GM12891 (cell line): ENCODE data around the gene TXLNG.

ENCODE experiments used
- POLR2A ChIP-seq: IDR thresholded peaks from 2 replicates; pipeline ENCODE4 v1.6.1; 2011; ENCODE audit warnings: low read depth, low read length, control low read depth
- POLR2AphosphoS5 ChIP-seq: IDR thresholded peaks from 2 replicates; pipeline ENCODE4 v1.6.1; 2011; ENCODE audit warnings: low read depth, low read length, control low read depth
- POU2F2 ChIP-seq: IDR thresholded peaks from 2 replicates; pipeline ENCODE4 v1.6.1; 2011; ENCODE audit warnings: low read depth, mild to moderate bottlenecking, control low read depth, low read length, moderate library complexity
- SPI1 ChIP-seq: IDR thresholded peaks from 2 replicates; pipeline ENCODE4 v1.6.1; 2011; ENCODE audit warnings: low read depth, low read length, control low read depth
- TAF1 ChIP-seq: IDR thresholded peaks from 2 replicates; pipeline ENCODE4 v1.6.1; 2011; ENCODE audit warnings: low read depth, low read length, control low read depth

DNA sequence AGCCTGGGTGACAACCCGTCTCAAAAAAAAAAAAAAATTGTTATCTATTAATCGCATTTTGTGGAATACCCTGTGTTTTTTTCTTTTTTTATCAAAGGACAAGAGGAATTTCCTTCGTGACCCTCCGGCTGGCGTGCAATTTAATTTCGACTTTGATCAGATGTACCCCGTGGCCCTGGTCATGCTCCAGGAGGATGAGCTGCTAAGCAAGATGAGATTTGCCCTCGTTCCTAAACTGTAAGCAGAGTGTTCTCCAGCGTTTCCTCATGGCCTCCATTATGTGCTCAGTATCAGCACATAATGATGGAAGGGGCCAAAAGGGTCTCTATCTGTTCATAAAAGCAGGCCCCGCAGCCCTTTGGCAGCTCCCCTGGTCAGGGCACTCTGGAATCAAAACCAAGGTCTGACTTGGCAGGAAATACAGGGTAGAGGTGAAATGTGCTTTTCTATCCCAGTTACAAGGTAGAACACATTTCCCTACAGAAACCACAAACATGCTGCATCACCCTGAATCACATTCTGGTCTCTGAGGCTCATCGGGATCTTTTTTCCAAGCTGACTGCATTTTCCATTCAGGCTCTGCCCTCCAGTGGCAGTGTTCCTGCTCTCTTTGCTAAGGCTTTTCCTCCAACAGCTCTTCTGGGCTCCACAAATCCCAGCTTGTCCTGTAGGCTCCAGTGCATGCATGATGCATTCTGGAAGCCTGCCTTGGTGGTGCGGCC lies 42.5 kb upstream of the TXLNG start:
- TF ChIP-seq POLR2A (no peak), POLR2AphosphoS5 (no peak), SPI1 (no peak), TAF1 (no peak), POU2F2 (no peak)
